Measurements from ENCODE around the gene QKI.
"Not testable (repeated sequence)": the region's sequence is repeated elsewhere in the genome, so short reads cannot be mapped to it uniquely, and the experiment has no call there.

QKI gene

GRCh38 chr6:163414117-163414945 lies at the start of gene QKI:
Gene QKI (plus strand): TSS chr6:163414718. CDS start chr6:163415194, 476 bp downstream.
- DNase-seq, result peak; percentile 22

GRCh38 chr6:163366288-163366687 lies 48.2 kb upstream of the QKI start:
- DNase-seq, result no peak

- no peak for DNase-seq
Observed at GRCh38 chr6:163367497-163368183, 46.9 kb upstream of the QKI start.

GRCh38 chr6:163369141-163369540 lies 45.4 kb upstream of the QKI start:
- no peak for DNase-seq

- DNase-seq, result no peak
Observed at GRCh38 chr6:163369628-163370365, 44.7 kb upstream of the QKI start.

GRCh38 chr6:163370464-163371117 lies 43.9 kb upstream of the QKI start:
- no peak for DNase-seq

GRCh38 chr6:163371129-163371528 lies 43.4 kb upstream of the QKI start:
- no peak for DNase-seq

GRCh38 chr6:163373240-163373639 lies 41.3 kb upstream of the QKI start:
- DNase-seq, result no peak

GRCh38 chr6:163375361-163375760 lies 39.2 kb upstream of the QKI start:
- no peak for DNase-seq

- no peak for DNase-seq
Observed at GRCh38 chr6:163376187-163376586, 38.3 kb upstream of the QKI start.

GRCh38 chr6:163377561-163377960 lies 37.0 kb upstream of the QKI start:
- DNase-seq, result no peak

GRCh38 chr6:163380216-163380615 lies 34.3 kb upstream of the QKI start:
- DNase-seq, result no peak

- no peak for DNase-seq
Observed at GRCh38 chr6:163381118-163381756, 33.3 kb upstream of the QKI start.

GRCh38 chr6:163383396-163383795 lies 31.1 kb upstream of the QKI start:
- not testable (repeated sequence) for DNase-seq

- DNase-seq, result no peak
Observed at GRCh38 chr6:163383912-163384311, 30.6 kb upstream of the QKI start.

- no peak for DNase-seq
Observed at GRCh38 chr6:163384510-163384909, 30.0 kb upstream of the QKI start.

- DNase-seq, result not testable (repeated sequence)
Observed at GRCh38 chr6:163385503-163385902, 29.0 kb upstream of the QKI start.

- no peak for DNase-seq
Observed at GRCh38 chr6:163386329-163386908, 28.1 kb upstream of the QKI start.

GRCh38 chr6:163387317-163387716 lies 27.2 kb upstream of the QKI start:
- DNase-seq, result no peak

- DNase-seq, result no peak
Observed at GRCh38 chr6:163389354-163389753, 25.2 kb upstream of the QKI start.

- DNase-seq, result no peak
Observed at GRCh38 chr6:163390770-163391169, 23.7 kb upstream of the QKI start.

GRCh38 chr6:163391985-163392384 lies 22.5 kb upstream of the QKI start:
- DNase-seq, result no peak

Data from NCI-H1048 (cell line).